GM12872 (cell line): Measurements from ENCODE around the gene CLOCK.

Source experiments
- TF ChIP-seq, protein P1 (sequence below): IDR thresholded peaks from 3 replicates; pipeline ENCODE4 v1.5.1; 2011; ENCODE audit warnings: low read depth, mild to moderate bottlenecking, low read length, moderate library complexity; ENCODE audit not compliant: insufficient read depth

CLOCK gene

GRCh38 chr4:55380576-55380975 is 166.1 kb downstream of the CLOCK start:
- TF ChIP-seq, protein P1, sequence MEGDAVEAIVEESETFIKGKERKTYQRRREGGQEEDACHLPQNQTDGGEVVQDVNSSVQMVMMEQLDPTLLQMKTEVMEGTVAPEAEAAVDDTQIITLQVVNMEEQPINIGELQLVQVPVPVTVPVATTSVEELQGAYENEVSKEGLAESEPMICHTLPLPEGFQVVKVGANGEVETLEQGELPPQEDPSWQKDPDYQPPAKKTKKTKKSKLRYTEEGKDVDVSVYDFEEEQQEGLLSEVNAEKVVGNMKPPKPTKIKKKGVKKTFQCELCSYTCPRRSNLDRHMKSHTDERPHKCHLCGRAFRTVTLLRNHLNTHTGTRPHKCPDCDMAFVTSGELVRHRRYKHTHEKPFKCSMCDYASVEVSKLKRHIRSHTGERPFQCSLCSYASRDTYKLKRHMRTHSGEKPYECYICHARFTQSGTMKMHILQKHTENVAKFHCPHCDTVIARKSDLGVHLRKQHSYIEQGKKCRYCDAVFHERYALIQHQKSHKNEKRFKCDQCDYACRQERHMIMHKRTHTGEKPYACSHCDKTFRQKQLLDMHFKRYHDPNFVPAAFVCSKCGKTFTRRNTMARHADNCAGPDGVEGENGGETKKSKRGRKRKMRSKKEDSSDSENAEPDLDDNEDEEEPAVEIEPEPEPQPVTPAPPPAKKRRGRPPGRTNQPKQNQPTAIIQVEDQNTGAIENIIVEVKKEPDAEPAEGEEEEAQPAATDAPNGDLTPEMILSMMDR = no peak

GRCh38 chr4:55378617-55379467 is 167.9 kb downstream of the CLOCK start:
- TF ChIP-seq, protein P1 = no peak
